OCI-LY7 (cell line): ENCODE results near the gene ANKRD22. TPM values are rescaled to one million over a fixed set of nuclear protein-coding genes. Genes with fewer than 3 reads are reported as not detected.

Experiments used
- BruUV-seq: library from RNA; stranded (reverse); fragments of 400-500 nt; replicated peaks from 2 replicates; lab custom pipeline; 2021; lab: Mats Ljungman, UMichigan
- CTCF ChIA-PET: fragments of 300-600 bp; sonication (Branson Sonifier 250); formaldehyde crosslinking; loops from one replicate; lab custom pipeline; 2022; ENCODE audit warnings: antibody characterized with exemption; ENCODE audit not compliant: unreplicated experiment; lab: Charles Lee
- POLR2A ChIA-PET: fragments of 300-600 bp; sonication (Branson Sonifier 250); formaldehyde crosslinking; loops from one replicate; lab custom pipeline; 2022; ENCODE audit warnings: antibody characterized with exemption; lab: Charles Lee
- DNase-seq: peaks from one replicate; pipeline ENCODE4 v3.0.0-alpha.2; 2015; ENCODE audit warnings: low spot score
- H2AFZ ChIP-seq: fragments of 200-600 bp; sonication (generic), shearing (Covaris generic); 2 replicates; pipeline ENCODE4 v1.6.1; 2014; ENCODE audit warnings: mild to moderate bottlenecking, antibody characterized with exemption, low read length, moderate library complexity
- H3K27ac ChIP-seq: fragments of 200-600 bp; sonication (generic); 2 replicates; pipeline ENCODE4 v1.5.1; 2014; ENCODE audit warnings: mixed run types, low read depth, mild to moderate bottlenecking, moderate library complexity, low read length, inconsistent platforms; ENCODE audit not compliant: poor library complexity, severe bottlenecking
- H3K36me3 ChIP-seq: fragments of 200-600 bp; sonication (generic); 2 replicates; pipeline ENCODE4 v1.6.1; 2014; ENCODE audit warnings: mild to moderate bottlenecking, antibody characterized with exemption, low read length, moderate library complexity, mixed read lengths; ENCODE audit not compliant: insufficient read depth
- H3K4me1 ChIP-seq: fragments of 200-600 bp; sonication (generic); 2 replicates; pipeline ENCODE4 v1.5.1; 2014; ENCODE audit warnings: mild to moderate bottlenecking, low read length; ENCODE audit not compliant: insufficient read depth, poor library complexity, severe bottlenecking
- H3K4me2 ChIP-seq: fragments of 200-600 bp; sonication (generic); 2 replicates; pipeline ENCODE4 v1.6.1; 2014; ENCODE audit warnings: mild to moderate bottlenecking, low read length
- H3K4me3 ChIP-seq: fragments of 200-600 bp; sonication (generic); 2 replicates; pipeline ENCODE4 v1.5.1; 2014; ENCODE audit warnings: mild to moderate bottlenecking, low read depth, low read length; ENCODE audit not compliant: poor library complexity, severe bottlenecking
- H3K79me2 ChIP-seq: fragments of 200-600 bp; sonication (generic); 2 replicates; pipeline ENCODE4 v1.6.1; 2016; ENCODE audit warnings: low read depth, mild to moderate bottlenecking, low read length, moderate library complexity, mixed read lengths; ENCODE audit not compliant: insufficient read depth
- H3K9me2 ChIP-seq: fragments of 200-600 bp; sonication (generic); 2 replicates; pipeline ENCODE4 v1.6.1; 2016; ENCODE audit warnings: mild to moderate bottlenecking, low read length, mixed read lengths; ENCODE audit not compliant: insufficient read depth
- H3K9me3 ChIP-seq: fragments of 200-600 bp; sonication (generic); 2 replicates; pipeline ENCODE4 v1.6.1; 2014; ENCODE audit warnings: mild to moderate bottlenecking, mixed run types, low read length, mixed read lengths
- H4K20me1 ChIP-seq: fragments of 200-600 bp; sonication (generic); 2 replicates; pipeline ENCODE4 v1.6.1; 2014; ENCODE audit warnings: mild to moderate bottlenecking, antibody characterized with exemption, low read length, moderate library complexity, mixed read lengths; ENCODE audit not compliant: insufficient read depth
- CTCF ChIP-seq: fragments of 200-600 bp; sonication (generic); conservative IDR thresholded peaks from 2 replicates; pipeline ENCODE4 v1.5.1; 2014; ENCODE audit warnings: mild to moderate bottlenecking, antibody characterized with exemption, low read length, moderate library complexity, mixed read lengths
- EZH2phosphoT487 ChIP-seq: fragments of 200-600 bp; sonication (generic); IDR thresholded peaks from 2 replicates; pipeline ENCODE4 v1.6.1; 2018; ENCODE audit warnings: low read depth, borderline replicate concordance, mild to moderate bottlenecking, mixed run types, antibody characterized with exemption, low read length, moderate library complexity, mixed read lengths
- intact Hi-C: fragments of 100-400 bp; cut with micrococcal nuclease; formaldehyde crosslinking; loops from one replicate; pipeline ENCODE4 v1.10.0; 2022; ENCODE audit not compliant: unreplicated experiment
- total RNA-seq, 2 experiments: library from RNA; depleted of rRNA in 1 of 2; stranded (reverse); fragments of >200 nt in 1 of 2; shearing (Covaris generic) in 1 of 2; gene quantifications; 2 replicates each; pipeline ENCODE4 v1.2.3, GENCODE V29; 2014 to 2022

The ANKRD22 gene
- total RNA-seq, 2 experiments from 2014 or later: not detected

DNA sequence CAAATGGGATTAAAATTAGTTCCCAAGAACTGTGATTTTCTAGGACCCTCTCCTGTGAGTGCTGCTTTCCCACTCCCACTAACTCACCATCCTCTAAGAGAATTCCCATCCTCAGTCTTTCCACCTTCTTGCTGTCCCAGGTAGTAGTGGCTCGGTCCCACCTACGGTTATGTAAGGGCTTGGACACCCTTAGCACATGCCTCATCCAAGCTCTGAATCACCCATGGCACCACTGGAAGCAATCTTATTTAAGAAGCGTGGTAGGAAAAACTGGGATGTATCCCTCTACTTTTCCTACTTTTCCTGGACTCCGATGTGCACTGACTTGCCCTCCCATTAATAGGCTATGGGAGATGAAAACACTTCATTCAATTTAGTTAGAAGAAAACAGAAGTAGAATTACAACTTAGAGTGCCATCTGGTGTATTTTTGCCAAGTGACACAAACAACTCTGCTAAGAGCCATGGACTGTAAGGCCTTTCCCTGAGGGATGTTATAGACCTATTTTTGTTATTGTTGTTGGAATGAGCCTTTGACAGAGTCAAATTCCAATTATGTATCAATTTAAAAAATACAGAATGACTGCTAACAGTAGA lies 13.7 kb upstream of the ANKRD22 start:
- Histone ChIP-seq H2AFZ (no peak overlapping the region), H3K4me2 (no peak overlapping the region), H3K27ac (no peak overlapping the region), H3K4me1 (no peaks in the 10 kb centered on the region), H3K79me2 (no peaks in the 10 kb centered on the region), H3K9me3 (no peaks in the 10 kb centered on the region), H3K4me3 (no peak overlapping the region), H4K20me1 (no peaks in the 10 kb centered on the region), H3K9me2 (no peaks in the 10 kb centered on the region), H3K36me3 (no peaks in the 10 kb centered on the region)
- POLR2A ChIA-PET: no interaction called here
- TF ChIP-seq CTCF (peak; percentile 45), EZH2phosphoT487 (no peak)
- DNase-seq: no peak
- CTCF ChIA-PET: interaction anchor here (0.6 kb wide), 1 partner anchor 55 kb away, joined by 3 read pairs; no protein-coding TSS in a partner anchor
- intact Hi-C loops: no loop called here
- BruUV-seq: no TSS peak

DNA sequence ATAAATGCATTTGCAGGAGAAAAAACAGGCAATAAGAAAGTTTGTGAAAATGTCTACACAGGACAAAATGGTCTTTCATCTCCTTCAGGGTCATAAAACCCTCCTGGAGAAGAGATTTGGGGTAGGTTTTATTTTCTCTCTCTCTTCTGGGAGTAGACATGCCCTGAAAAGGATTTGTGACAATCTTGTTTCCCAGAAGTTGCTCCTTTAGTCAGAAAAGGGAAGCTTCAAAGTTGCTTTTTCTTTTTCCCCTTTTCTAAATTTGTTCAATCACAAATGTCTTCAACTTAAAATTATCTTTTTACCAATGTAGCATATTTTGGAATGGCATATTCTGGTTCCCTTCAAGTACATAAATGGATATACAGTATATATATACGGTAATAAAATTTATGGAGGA lies 9.4 kb upstream of the ANKRD22 start:
- H3K4me3 ChIP-seq: no peak overlapping the region
- H3K79me2 ChIP-seq: no peaks in the 10 kb centered on the region
- H2AFZ ChIP-seq: no peak overlapping the region
- no peaks in the 10 kb centered on the region for H4K20me1 ChIP-seq
- H3K27ac ChIP-seq: no peak overlapping the region
- intact Hi-C loops: no loop called here
- H3K9me2 ChIP-seq: no peaks in the 10 kb centered on the region
- H3K9me3 ChIP-seq: no peaks in the 10 kb centered on the region
- no peaks in the 10 kb centered on the region for H3K36me3 ChIP-seq
- BruUV-seq: no TSS peak
- ChIA-PET CTCF (no interaction called here), POLR2A (interaction anchor here (0.6 kb wide), 1 partner anchor 1410 kb away, joined by 3 read pairs; no protein-coding TSS in a partner anchor)
- H3K4me1 ChIP-seq: no peaks in the 10 kb centered on the region
- no peak for DNase-seq
- no peak for TF ChIP-seq CTCF
- TF ChIP-seq EZH2phosphoT487: no peak
- H3K4me2 ChIP-seq: no peak overlapping the region

- Histone ChIP-seq H3K4me3 (no peak overlapping the region), H3K27ac (no peak overlapping the region), H3K9me2 (no peaks in the 10 kb centered on the region), H3K4me2 (no peak overlapping the region), H3K79me2 (no peaks in the 10 kb centered on the region), H3K4me1 (no peaks in the 10 kb centered on the region), H3K9me3 (no peaks in the 10 kb centered on the region), H4K20me1 (no peaks in the 10 kb centered on the region), H3K36me3 (no peaks in the 10 kb centered on the region), H2AFZ (no peak overlapping the region)
- ChIA-PET POLR2A (interaction anchor here (0.6 kb wide), 1 partner anchor 21 kb away, joined by 3 read pairs; no protein-coding TSS in a partner anchor), CTCF (no interaction called here)
- no peak for DNase-seq
- BruUV-seq: no TSS peak
- no peak for TF ChIP-seq EZH2phosphoT487
- intact Hi-C loops: no loop called here
These were observed 6.8 kb upstream of the ANKRD22 start for GRCh38 chr10:88858491-88858890.
